H1 (cell line): ENCODE data around the gene SLC22A2. TPM values are rescaled to one million over a fixed set of nuclear protein-coding genes. Genes with fewer than 3 reads are reported as not detected.

Source experiments
- CTCF ChIA-PET: fragments of 300-600 bp; sonication (Branson Sonifier 250); formaldehyde crosslinking; loops from one replicate; lab custom pipeline; 2021; ENCODE audit not compliant: partially characterized antibody; lab: Charles Lee
- POLR2A ChIA-PET: fragments of 300-600 bp; sonication (Branson Sonifier 250); formaldehyde crosslinking; loops from one replicate; lab custom pipeline; 2021; ENCODE audit warnings: inconsistent platforms; ENCODE audit not compliant: partially characterized antibody; lab: Charles Lee
- DNase-seq, 2 experiments: peaks; one replicate each; pipeline versions ENCODE4 v3.0.0 to v3.0.0-alpha.2; 2010 to 2022; ENCODE audit warnings: low spot score in 2 of 2, low read depth in 1 of 2, mixed read lengths in 1 of 2
- FAIRE-seq: peaks from 2 replicates; lab custom pipeline; 2011; peaks lifted over from hg19 to GRCh38; lab: Jason Lieb, UNC
- H2AFZ ChIP-seq: 2 replicates; pipeline ENCODE4 v1.8.1; 2012; ENCODE audit warnings: low read length, inconsistent platforms
- H2AK5ac ChIP-seq: 2 replicates; pipeline ENCODE4 v1.6.1; 2013; ENCODE audit warnings: low read depth, low read length
- H2BK120ac ChIP-seq: replicated peaks from 2 replicates; pipeline ENCODE3; 2013; ENCODE audit warnings: low read depth, low read length, inconsistent platforms
- H2BK12ac ChIP-seq: 2 replicates; pipeline ENCODE4 v1.6.1; 2013; ENCODE audit warnings: low read depth, low read length
- H2BK15ac ChIP-seq: 2 replicates; pipeline ENCODE4 v1.6.1; 2013; ENCODE audit warnings: low read length
- H2BK20ac ChIP-seq: 2 replicates; pipeline ENCODE4 v1.6.1; 2013; ENCODE audit warnings: low read length
- H2BK5ac ChIP-seq: 2 replicates; pipeline ENCODE4 v1.6.1; 2013; ENCODE audit warnings: low read depth, low read length
- H3K14ac ChIP-seq: 2 replicates; pipeline ENCODE4 v1.6.1; 2013; ENCODE audit warnings: inconsistent platforms; ENCODE audit not compliant: insufficient read length
- H3K18ac ChIP-seq: 2 replicates; pipeline ENCODE4 v1.6.1; 2013; ENCODE audit warnings: low read length; ENCODE audit errors: extremely low read depth
- H3K23ac ChIP-seq: 2 replicates; pipeline ENCODE4 v1.6.1; 2013; ENCODE audit warnings: inconsistent platforms; ENCODE audit not compliant: insufficient read length
- H3K23me2 ChIP-seq: 2 replicates; pipeline ENCODE4 v1.6.1; 2013; ENCODE audit warnings: low read depth, low read length
- H3K27ac ChIP-seq: 2 replicates; pipeline ENCODE4 v1.6.1; 2011; ENCODE audit warnings: low read depth, low read length, inconsistent platforms
- H3K27me3 ChIP-seq, 4 experiments: replicated peaks in 1 of 4; 1 replicate in 1 of 4; 2 replicates in 3 of 4; pipeline versions ENCODE4 v1.6.1 to v1.8.1; 2011 to 2013; ENCODE audit warnings: low read length in 3 of 4, mild to moderate bottlenecking in 3 of 4, inconsistent platforms in 2 of 4, mixed read lengths in 2 of 4, moderate library complexity in 1 of 4; ENCODE audit not compliant: control insufficient read depth in 3 of 4, insufficient read depth in 3 of 4; ENCODE audit errors: extremely low read depth in 1 of 4
- H3K36me3 ChIP-seq, 4 experiments: 2 replicates each; pipeline versions ENCODE4 v1.6.1 to v1.8.1; 2011 to 2013; ENCODE audit warnings: mild to moderate bottlenecking in 4 of 4, low read length in 3 of 4, moderate library complexity in 2 of 4, control low read depth in 1 of 4, inconsistent platforms in 1 of 4; ENCODE audit not compliant: insufficient read depth in 4 of 4, control insufficient read depth in 2 of 4
- H3K4ac ChIP-seq: replicated peaks from 2 replicates; pipeline ENCODE3; 2013; ENCODE audit warnings: low read length, low read depth, mixed read lengths, inconsistent platforms; ENCODE audit not compliant: insufficient read length
- H3K4me1 ChIP-seq, 4 experiments: replicated peaks in 1 of 4; 1 replicate in 1 of 4; 2 replicates in 3 of 4; pipeline versions ENCODE4 v1.6.1 to v1.8.1; 2011 to 2013; ENCODE audit warnings: low read length in 3 of 4, inconsistent platforms in 2 of 4, mixed read lengths in 1 of 4; ENCODE audit not compliant: insufficient read depth in 4 of 4, control insufficient read depth in 3 of 4
- H3K4me2 ChIP-seq, 2 experiments: 2 replicates each; pipeline versions ENCODE4 v1.6.1 to v1.8.1; 2011 to 2013; ENCODE audit warnings: low read depth in 2 of 2, low read length in 2 of 2, control low read depth in 1 of 2, inconsistent platforms in 1 of 2, mild to moderate bottlenecking in 1 of 2; ENCODE audit not compliant: insufficient read depth in 1 of 2
- H3K4me3 ChIP-seq, 4 experiments: fragments of 200-600, 300-600 bp in 1 of 4; sonication (generic), shearing (Covaris generic), sonication (Bioruptor Twin) in 1 of 4; 2 replicates each; pipeline versions ENCODE4 v1.5.1 to v1.8.1; 2011 to 2016; ENCODE audit warnings: low read length in 4 of 4, low read depth in 3 of 4, control low read depth in 2 of 4, inconsistent platforms in 2 of 4, mild to moderate bottlenecking in 2 of 4, mixed read lengths in 1 of 4, moderate library complexity in 1 of 4; ENCODE audit not compliant: insufficient read depth in 2 of 4; ENCODE audit errors: extremely low read depth in 1 of 4
- H3K56ac ChIP-seq: replicated peaks from 2 replicates; pipeline ENCODE3; 2013; ENCODE audit warnings: low read depth, mild to moderate bottlenecking, mixed read lengths, low read length, inconsistent platforms; ENCODE audit not compliant: insufficient read length
- H3K79me1 ChIP-seq: 2 replicates; pipeline ENCODE4 v1.6.1; 2013; ENCODE audit warnings: low read depth, low read length, control low read depth
- H3K79me2 ChIP-seq, 2 experiments: 2 replicates each; pipeline versions ENCODE4 v1.6.1 to v1.8.1; 2012 to 2013; ENCODE audit warnings: low read length in 2 of 2, mild to moderate bottlenecking in 2 of 2, inconsistent platforms in 1 of 2; ENCODE audit not compliant: insufficient read depth in 2 of 2, control insufficient read depth in 1 of 2
- H3K9ac ChIP-seq, 4 experiments: replicated peaks in 1 of 4; 1 replicate in 1 of 4; 2 replicates in 3 of 4; pipeline versions ENCODE4 v1.6.1 to v1.8.1; 2011 to 2013; ENCODE audit warnings: low read depth in 3 of 4, low read length in 3 of 4, control low read depth in 2 of 4, mild to moderate bottlenecking in 2 of 4, moderate library complexity in 2 of 4, inconsistent platforms in 1 of 4; ENCODE audit errors: extremely low read depth in 1 of 4
- H3K9me3 ChIP-seq, 2 experiments: 2 replicates each; pipeline versions ENCODE4 v1.6.1 to v1.8.1; 2012 to 2013; ENCODE audit warnings: mild to moderate bottlenecking in 2 of 2, moderate library complexity in 2 of 2, control low read depth in 1 of 2, inconsistent platforms in 1 of 2, low read depth in 1 of 2, low read length in 1 of 2, mixed read lengths in 1 of 2; ENCODE audit not compliant: insufficient read depth in 2 of 2
- H4K20me1 ChIP-seq, 2 experiments: replicated peaks in 1 of 2; 2 replicates each; pipeline versions ENCODE3 to v1.8.1; 2011 to 2013; ENCODE audit warnings: inconsistent platforms in 2 of 2, low read length in 2 of 2, mild to moderate bottlenecking in 1 of 2; ENCODE audit not compliant: insufficient read depth in 2 of 2, control insufficient read depth in 1 of 2
- H4K5ac ChIP-seq: 2 replicates; pipeline ENCODE4 v1.6.1; 2013; ENCODE audit warnings: low read length, low read depth, mixed read lengths, inconsistent platforms; ENCODE audit not compliant: insufficient read length
- H4K8ac ChIP-seq: 2 replicates; pipeline ENCODE4 v1.8.0; 2013; ENCODE audit warnings: mild to moderate bottlenecking, moderate library complexity, low read length, inconsistent platforms; ENCODE audit not compliant: insufficient read depth; ENCODE audit errors: extremely low read depth
- H4K91ac ChIP-seq: replicated peaks from 2 replicates; pipeline ENCODE3; 2013; ENCODE audit warnings: low read length, mixed read lengths, inconsistent platforms; ENCODE audit not compliant: insufficient read length
- BACH1 ChIP-seq: IDR thresholded peaks from 2 replicates; pipeline ENCODE4 v1.6.1; 2012; ENCODE audit warnings: low read length, improper control_type of control experiment
- BCL11A ChIP-seq, 2 experiments: IDR thresholded peaks; one replicate each; pipeline ENCODE4 v1.6.1; 2011; ENCODE audit warnings: low read depth in 2 of 2, low read length in 2 of 2, mild to moderate bottlenecking in 2 of 2
- CBX8 ChIP-seq: fragments of 300-800, 300-1000 bp; sonication (generic); IDR thresholded peaks from 2 replicates; pipeline ENCODE4 v1.7.1; 2016; ENCODE audit warnings: low read depth, low read length, borderline replicate concordance
- HDAC2 ChIP-seq, 2 experiments: fragments of 300-600 bp in 1 of 2; sonication (generic) in 1 of 2; IDR thresholded peaks; 2 replicates each; pipeline ENCODE4 v1.6.1; 2011 to 2012; ENCODE audit warnings: low read depth in 2 of 2, low read length in 2 of 2, mild to moderate bottlenecking in 2 of 2, moderate library complexity in 2 of 2, borderline replicate concordance in 1 of 2, inconsistent platforms in 1 of 2
- HDAC6 ChIP-seq: IDR thresholded peaks from one replicate; pipeline ENCODE4 v1.7.1; 2012; ENCODE audit warnings: low read depth, mild to moderate bottlenecking, inconsistent platforms, low read length, moderate library complexity
- JUN ChIP-seq: IDR thresholded peaks from 2 replicates; pipeline ENCODE4 v1.6.1; 2011; ENCODE audit warnings: low read depth, mild to moderate bottlenecking, improper control_type of control experiment, low read length
- KDM5A ChIP-seq: fragments of 200-600 bp; IDR thresholded peaks from 2 replicates; pipeline ENCODE4 v1.7.1; 2012; ENCODE audit warnings: mild to moderate bottlenecking, low read length, inconsistent platforms, mixed read lengths
- RFX5 ChIP-seq: IDR thresholded peaks from 2 replicates; pipeline ENCODE4 v1.6.1; 2011; ENCODE audit warnings: low read depth, low read length, improper control_type of control experiment, borderline replicate concordance
- RNF2 ChIP-seq: fragments of 200-900, 300-1000 bp; sonication (generic); IDR thresholded peaks from 2 replicates; pipeline ENCODE4 v1.7.1; 2016; ENCODE audit warnings: borderline replicate concordance, low read depth, mild to moderate bottlenecking, antibody characterized with exemption, low read length; ENCODE audit not compliant: poor library complexity, severe bottlenecking; ENCODE audit errors: missing control alignments
- SIX5 ChIP-seq: IDR thresholded peaks from 2 replicates; pipeline ENCODE4 v1.6.1; 2011; ENCODE audit warnings: mild to moderate bottlenecking, low read depth, low read length
- SP2 ChIP-seq: IDR thresholded peaks from 2 replicates; pipeline ENCODE4 v1.6.1; 2012; ENCODE audit warnings: mild to moderate bottlenecking, low read length, inconsistent platforms
- TCF12 ChIP-seq: IDR thresholded peaks from 2 replicates; pipeline ENCODE4 v1.6.1; 2011; ENCODE audit warnings: low read depth, mild to moderate bottlenecking, low read length
- WGBS, 2 experiments: shearing (Covaris generic) in 1 of 2; methylation state at CpG; one replicate each; pipeline versions ENCODE4 v1.1.6 to v1.1.7; 2013 to 2015; ENCODE audit warnings: low lambda C conversion rate in 2 of 2, mixed read lengths in 2 of 2, inconsistent platforms in 1 of 2, low coverage in 1 of 2, missing lambda C conversion rate in 1 of 2; ENCODE audit not compliant: insufficient replicate concordance in 2 of 2, insufficient coverage in 1 of 2, insufficient read length in 1 of 2; ENCODE audit errors: extremely low coverage in 1 of 2, missing lambda C conversion rate in 1 of 2; 5-methylcytosine and 5-hydroxymethylcytosine counted together
- polyA plus RNA-seq, 7 experiments: library from polyadenylated mRNA; depleted of rRNA in 3 of 7; stranded (reverse) in 5 of 7; unstranded in 2 of 7; fragments of >200 nt in 5 of 7; fragments of 200-250 nt in 2 of 7; gene quantifications; 1 replicate in 5 of 7; 2 replicates in 1 of 7; 4 replicates in 1 of 7; pipeline versions ENCODE4 v1.2.1 to v1.2.3, GENCODE V29; 2011 to 2013; ENCODE audit warnings: missing spikeins in 2 of 7, mixed read lengths in 2 of 7
- total RNA-seq: library from RNA; stranded (reverse); fragmentation: NEBNext Ultra II Directional; extraction: Animal tissue kit (Norgen Biotek cat#: 25700); gene quantifications from 2 replicates; pipeline ENCODE4 v1.2.1, GENCODE V29; 2021

The SLC22A2 gene
- total and polyA plus RNA-seq, 2 of the 8 experiments (the other 6 are each of a cell fraction or from before 2014, with no cell fraction given), result 0.23 to 1.4 TPM

- Histone ChIP-seq H3K9me3 (no peaks in the 10 kb centered on the region), H3K4me2 (no peak overlapping the region), H4K91ac (no peak overlapping the region), H3K27me3 (no peaks in the 10 kb centered on the region; a peak in 1 of 7 replicates), H2BK20ac (no peak overlapping the region), H2BK15ac (no peak overlapping the region), H4K5ac (no peak overlapping the region), H3K36me3 (no peaks in the 10 kb centered on the region), H3K56ac (no peak overlapping the region), H2BK120ac (no peak overlapping the region), H3K18ac (no peak overlapping the region), H3K4me3 (no peak overlapping the region), H3K27ac (no peak overlapping the region), H3K4ac (no peak overlapping the region), H2AFZ (no peak overlapping the region), H3K79me1 (no peaks in the 10 kb centered on the region), H3K23me2 (0 out of 2 replicates have a peak, but pooled peaks cover 2% of the 10 kb centered on the region), H4K8ac (no peak overlapping the region), H2BK12ac (no peak overlapping the region), H3K23ac (no peak overlapping the region), H2BK5ac (no peak overlapping the region), H2AK5ac (no peak overlapping the region), H3K14ac (no peak overlapping the region), H3K4me1 (no peaks in the 10 kb centered on the region), H4K20me1 (peaks cover 0 to 2% of the 10 kb centered on the region in 2 experiments), H3K79me2 (no peaks in the 10 kb centered on the region), H3K9ac (no peak overlapping the region)
- WGBS, 2 experiments, result 88% methylated on average over 7 of the region's 7 CpGs; no CpG with 5 or more reads in 1 of the 2 experiments
- CTCF ChIA-PET, result interaction anchor here (0.8 to 1.3 kb wide), 2 partner anchors 288 to 335 kb away, joined by 3 to 4 read pairs; no protein-coding TSS in a partner anchor
- FAIRE-seq, result no peak
- POLR2A ChIA-PET, result no interaction called here
- DNase-seq, result no peak
- no peak for TF ChIP-seq RFX5
- no peak for TF ChIP-seq BACH1
- no peak for TF ChIP-seq KDM5A
- TF ChIP-seq HDAC6, result no peak
- TF ChIP-seq SP2, result no peak
- TF ChIP-seq HDAC2 (IDR thresholded peaks at IDR 0.05; ENCODE audit: borderline replicate concordance in 1 of 2, low read depth in 2 of 2, low read length in 2 of 2), result no peak
- TF ChIP-seq RNF2, result no peak
- TF ChIP-seq BCL11A (IDR thresholded peaks at IDR 0.05; ENCODE audit: low read depth in 2 of 2, low read length in 2 of 2), result no peak
- no peak for TF ChIP-seq SIX5
- no peak for TF ChIP-seq TCF12
- TF ChIP-seq JUN, result no peak
- no peak for TF ChIP-seq CBX8
Measured at GRCh38 chr6:160167604-160168399, 90.8 kb downstream of the SLC22A2 start.
